SK-N-SH (cell line): Measurements from ENCODE around the gene FBN2. TPM values are rescaled to one million over a fixed set of nuclear protein-coding genes. Genes with fewer than 3 reads are reported as not detected.

Experiments used
- CTCF ChIA-PET: fragments of 300-600, 350-600 bp; formaldehyde crosslinking; extraction: SDS; loops from one replicate; lab custom pipeline; 2021; lab: Yijun Ruan, JAX
- POLR2A ChIA-PET: fragments of 350-600 bp; sonication (Branson Sonifier 250); formaldehyde crosslinking; extraction: SDS; loops from one replicate; lab custom pipeline; 2020; ENCODE audit warnings: antibody characterized with exemption, inconsistent platforms; lab: Yijun Ruan, JAX
- DNase-seq: peaks from one replicate; pipeline ENCODE4 v3.0.0; 2012
- H2AFZ ChIP-seq: fragments of 200-600 bp; sonication (generic); 2 replicates; pipeline ENCODE4 v1.8.1; 2016; ENCODE audit warnings: antibody characterized with exemption, mild to moderate bottlenecking, low read depth
- H3F3A ChIP-seq: fragments of 200-600 bp; sonication (generic); replicated peaks from 2 replicates; pipeline ENCODE3; 2016; ENCODE audit warnings: antibody characterized with exemption, mild to moderate bottlenecking; ENCODE audit not compliant: insufficient read depth
- H3K27ac ChIP-seq, 2 experiments: fragments of 200-500 bp in 1 of 2; fragments of 200-600 bp in 1 of 2; sonication (Bioruptor generic) in 1 of 2; sonication (generic), shearing (Covaris generic) in 1 of 2; 2 replicates each; pipeline versions ENCODE4 v1.5.1 to v1.6.1; 2014 to 2016; ENCODE audit warnings: low read depth in 2 of 2, inconsistent platforms in 1 of 2, low read length in 1 of 2, mild to moderate bottlenecking in 1 of 2, mixed read lengths in 1 of 2
- H3K27me3 ChIP-seq: fragments of 200-600 bp; sonication (generic), shearing (Covaris generic); 2 replicates; pipeline ENCODE4 v1.6.1; 2016; ENCODE audit warnings: mixed run types; ENCODE audit not compliant: insufficient read depth
- H3K36me3 ChIP-seq, 2 experiments: fragments of 200-500 bp in 1 of 2; fragments of 200-600 bp in 1 of 2; sonication (Bioruptor generic) in 1 of 2; sonication (generic) in 1 of 2; replicated peaks in 1 of 2; 2 replicates each; pipeline versions ENCODE3 to v1.5.1; 2014 to 2016; ENCODE audit warnings: low read length in 1 of 2, mild to moderate bottlenecking in 1 of 2; ENCODE audit not compliant: insufficient read depth in 2 of 2, control insufficient read depth in 1 of 2
- H3K4me1 ChIP-seq, 2 experiments: fragments of 200-500 bp in 1 of 2; fragments of 200-600 bp in 1 of 2; sonication (Bioruptor generic) in 1 of 2; sonication (generic), shearing (Covaris generic) in 1 of 2; 2 replicates each; pipeline versions ENCODE4 v1.5.1 to v1.6.1; 2014 to 2016; ENCODE audit warnings: low read depth in 1 of 2, low read length in 1 of 2, mixed run types in 1 of 2; ENCODE audit not compliant: insufficient read depth in 2 of 2, control insufficient read depth in 1 of 2
- H3K4me2 ChIP-seq: fragments of 200-600 bp; sonication (generic), shearing (Covaris generic); 2 replicates; pipeline ENCODE4 v1.6.1; 2017; ENCODE audit warnings: mixed run types
- H3K4me3 ChIP-seq, 2 experiments: fragments of 200-500 bp in 1 of 2; fragments of 200-600 bp in 1 of 2; sonication (Bioruptor generic) in 1 of 2; sonication (generic), shearing (Covaris generic) in 1 of 2; 2 replicates each; pipeline versions ENCODE4 v1.5.1 to v1.8.1; 2014 to 2016; ENCODE audit warnings: low read depth in 2 of 2, inconsistent platforms in 1 of 2, low read length in 1 of 2, mild to moderate bottlenecking in 1 of 2, mixed read lengths in 1 of 2, moderate library complexity in 1 of 2
- H3K79me2 ChIP-seq: fragments of 200-600 bp; sonication (generic); 2 replicates; pipeline ENCODE4 v1.8.1; 2017; ENCODE audit warnings: mild to moderate bottlenecking; ENCODE audit not compliant: insufficient read depth
- H3K9ac ChIP-seq: fragments of 200-600 bp; sonication (generic); 2 replicates; pipeline ENCODE4 v1.6.1; 2017; ENCODE audit warnings: mixed run types
- H3K9me2 ChIP-seq: fragments of 200-600 bp; sonication (generic); 2 replicates; pipeline ENCODE4 v1.6.1; 2017; ENCODE audit warnings: mixed run types
- H3K9me3 ChIP-seq: fragments of 200-600 bp; sonication (generic); 2 replicates; pipeline ENCODE4 v1.6.1; 2017; ENCODE audit warnings: mixed run types, mild to moderate bottlenecking, moderate library complexity
- H4K20me1 ChIP-seq: fragments of 200-600 bp; sonication (generic); 2 replicates; pipeline ENCODE4 v1.6.1; 2017; ENCODE audit warnings: mild to moderate bottlenecking, mixed run types; ENCODE audit not compliant: insufficient read depth
- CHD2 ChIP-seq: fragments of 150-350 bp; IDR thresholded peaks from 2 replicates; pipeline ENCODE4 v1.6.1; 2018; ENCODE audit warnings: low read length; ENCODE audit not compliant: partially characterized antibody
- CTCF ChIP-seq: fragments of 200-600 bp; sonication (generic); IDR thresholded peaks from 2 replicates; pipeline ENCODE4 v1.6.1; 2017; ENCODE audit warnings: antibody characterized with exemption, mild to moderate bottlenecking, moderate library complexity
- FOXM1 ChIP-seq: IDR thresholded peaks from 2 replicates; pipeline ENCODE4 v1.4.0; 2012; ENCODE audit warnings: low read depth, mild to moderate bottlenecking
- JUND ChIP-seq: IDR thresholded peaks from 2 replicates; pipeline ENCODE4 v1.4.0; 2012
- MEF2A ChIP-seq: IDR thresholded peaks from 2 replicates; pipeline ENCODE4 v1.4.0; 2012; ENCODE audit warnings: low read depth, borderline replicate concordance
- NFIC ChIP-seq: IDR thresholded peaks from 2 replicates; pipeline ENCODE4 v1.4.0; 2012; ENCODE audit warnings: borderline replicate concordance
- PBX3 ChIP-seq: IDR thresholded peaks from 2 replicates; pipeline ENCODE4; 2012
- RCOR1 ChIP-seq: fragments of 150-350 bp; IDR thresholded peaks from 2 replicates; pipeline ENCODE4 v1.6.1; 2017; ENCODE audit warnings: antibody characterized with exemption, low read length
- USF1 ChIP-seq: IDR thresholded peaks from 2 replicates; pipeline ENCODE4 v1.4.0; 2012; ENCODE audit warnings: low read depth, borderline replicate concordance
- YY1 ChIP-seq: IDR thresholded peaks from 2 replicates; pipeline ENCODE4 v1.4.0; 2012; ENCODE audit warnings: low read depth, mild to moderate bottlenecking
- ZBTB33 ChIP-seq: IDR thresholded peaks from 2 replicates; pipeline ENCODE4 v1.4.0; 2012; ENCODE audit warnings: low read depth, borderline replicate concordance
- WGBS: methylation state at CpG from one replicate; pipeline ENCODE4 v1.1.6; 2017; ENCODE audit warnings: low lambda C conversion rate; 5-methylcytosine and 5-hydroxymethylcytosine counted together
- polyA plus RNA-seq, 3 experiments: library from polyadenylated mRNA; depleted of rRNA; stranded (reverse); fragments of >200 nt; gene quantifications; 2 replicates each; pipeline ENCODE4 v1.2.3, GENCODE V29; 2012

Gene FBN2
- polyA plus RNA-seq, 1 of the 3 experiments (the other 2 are of a cell fraction), result 2.2 TPM

GRCh38 chr5:128407944-128408343 is 130.1 kb downstream of the FBN2 start (continued):
- TF ChIP-seq USF1 (no peak), CTCF (no peak), NFIC (no peak), MEF2A (no peak), PBX3 (no peak), FOXM1 (no peak), RCOR1 (no peak)

GRCh38 chr5:128406803-128407202 is 131.2 kb downstream of the FBN2 start:
- no peak for TF ChIP-seq FOXM1
- no peak for TF ChIP-seq ZBTB33
- no peak for TF ChIP-seq YY1
- no peak for TF ChIP-seq CHD2
- TF ChIP-seq, all 33 proteins: peak for 0
- Histone ChIP-seq H3K9me2 (no peaks in the 10 kb centered on the region), H4K20me1 (no peaks in the 10 kb centered on the region), H3K27ac (no peak overlapping the region), H3K4me1 (no peaks in the 10 kb centered on the region; a peak in 1 of 4 replicates), H3K79me2 (no peaks in the 10 kb centered on the region), H3K4me2 (no peak overlapping the region), H3K27me3 (no peaks in the 10 kb centered on the region), H3K36me3 (no peaks in the 10 kb centered on the region), H3F3A (no peaks in the 10 kb centered on the region), H2AFZ (no peak overlapping the region), H3K9me3 (no peaks in the 10 kb centered on the region), H3K4me3 (no peak overlapping the region), H3K9ac (no peak overlapping the region)
- DNase-seq, result no peak
- 3% methylated on average over 3 of the region's 3 CpGs for WGBS
- ChIA-PET CTCF (no interaction called here), POLR2A (no interaction called here)

GRCh38 chr5:128405159-128405558 is 132.9 kb downstream of the FBN2 start:
- POLR2A ChIA-PET, result no interaction called here
- Histone ChIP-seq H3K79me2 (no peaks in the 10 kb centered on the region), H3K27me3 (no peaks in the 10 kb centered on the region), H3K9me3 (no peaks in the 10 kb centered on the region), H3K9me2 (no peaks in the 10 kb centered on the region), H3K4me3 (no peak overlapping the region), H4K20me1 (no peaks in the 10 kb centered on the region)
- no peak for TF ChIP-seq JUND
- TF ChIP-seq, all 33 proteins: peak for 0
- Histone ChIP-seq H3K4me2 (no peak overlapping the region), H3F3A (no peaks in the 10 kb centered on the region), H3K4me1 (no peaks in the 10 kb centered on the region; a peak in 1 of 4 replicates), H3K36me3 (no peaks in the 10 kb centered on the region), H3K9ac (no peak overlapping the region), H3K27ac (no peak overlapping the region), H2AFZ (no peak overlapping the region)
- CTCF ChIA-PET, result no interaction called here
- no peak for DNase-seq
- WGBS, result 6% methylated on average over 2 of the region's 2 CpGs
